ENCODE data around the gene RCOR2. TPM values are rescaled to one million over a fixed set of nuclear protein-coding genes. Genes with fewer than 3 reads are reported as not detected.

Gene RCOR2
- total RNA-seq, 1 experiment from 2014 or later, result 1.8 TPM

GRCh38 chr11:63862923-63863322 is 54.0 kb downstream of the RCOR2 start:
- Histone ChIP-seq H3K4me1 (peaks cover 12% of the 10 kb centered on the region), H3K36me3 (ENCODE audit: control insufficient read depth, insufficient read depth, low read length) (peaks cover 3% of the 10 kb centered on the region; the same call in 1 of the 2 replicates), H3K9me3 (no peaks in the 10 kb centered on the region), H3K4me3 (ENCODE audit: low read depth, low read length) (no peak overlapping the region), H3K27me3 (replicated peaks; ENCODE audit: control insufficient read depth, insufficient read depth, low read length) (no peaks in the 10 kb centered on the region)
- ChIA-PET CTCF (interaction anchor here (0.7 kb wide), 1 partner anchor 24 kb away, joined by 3 read pairs; the partner anchor contains the start of gene MARK2), POLR2A (interaction anchor here (0.6 kb wide), 1 partner anchor 52 kb away, joined by 15 read pairs; no protein-coding TSS in a partner anchor)
- intact Hi-C loops (cut with micrococcal nuclease; ENCODE audit: unreplicated experiment), result no loop called here
- Mint-ChIP-seq H3K4me1 (ENCODE audit: low read depth, unreplicated experiment) (peaks cover 22% of the 10 kb centered on the region), H3K27ac (ENCODE audit: unreplicated experiment) (peak overlapping the region; percentile 29), H3K27me3 (ENCODE audit: insufficient read depth, unreplicated experiment) (no peaks in the 10 kb centered on the region), H3K4me3 (ENCODE audit: unreplicated experiment) (no peak overlapping the region), H3K36me3 (ENCODE audit: insufficient read depth, unreplicated experiment) (peaks cover 76% of the 10 kb centered on the region), H3K9me3 (ENCODE audit: unreplicated experiment) (no peaks in the 10 kb centered on the region)
- no peak for DNase-seq
- TF ChIP-seq CTCF (IDR thresholded peaks at IDR 0.05; ENCODE audit: insufficient read depth in 1 of 2, low read depth in 1 of 2, low read length in 1 of 2, severe bottlenecking in 1 of 2, unreplicated experiment in 1 of 2), result no peak
- BruUV-seq (replicated peaks), result no TSS peak

Other genes with a start within 250 kb of the RCOR2 start
- 50.2 and 55.1 TPM in 2 replicates for gene ATL3, start 245.8 kb downstream of the RCOR2 start, total RNA-seq (2022)
- gene RTN3, start 235.7 kb downstream of the RCOR2 start, total RNA-seq (2022), result 162 and 179 TPM in 2 replicates
- 30.8 and 31.0 TPM in 2 replicates for gene ZFTA, start 148.4 kb downstream of the RCOR2 start, total RNA-seq (2022)
- gene SPINDOC, start 103.7 kb downstream of the RCOR2 start, total RNA-seq (2022), result 71.2 and 72.1 TPM in 2 replicates
- 63.5 and 64.5 TPM in 2 replicates for gene MARK2, start 78.1 kb downstream of the RCOR2 start, total RNA-seq (2022)
- gene NAA40, start 21.8 kb upstream of the RCOR2 start, total RNA-seq (2022), result 42.7 and 43.7 TPM in 2 replicates
- 376 and 448 TPM in 2 replicates for gene COX8A, start 57.5 kb upstream of the RCOR2 start, total RNA-seq (2022)
- 140 and 152 TPM in 2 replicates for gene OTUB1, start 69.3 kb upstream of the RCOR2 start, total RNA-seq (2022)
- gene FLRT1, start 118.8 kb upstream of the RCOR2 start, total RNA-seq (2022), result 0.14 and 0.39 TPM in 2 replicates
- gene MACROD1, start 248.9 kb upstream of the RCOR2 start, total RNA-seq (2022), result 24.0 and 29.6 TPM in 2 replicates

All from Caco-2 (cell line).